ENCODE results near the gene COG3. TPM values are rescaled to one million over a fixed set of nuclear protein-coding genes. Genes with fewer than 3 reads are reported as not detected.

Gene COG3
- total and polyA plus RNA-seq, 2 experiments from 2014 or later: 17.1 to 23.9 TPM

DNA sequence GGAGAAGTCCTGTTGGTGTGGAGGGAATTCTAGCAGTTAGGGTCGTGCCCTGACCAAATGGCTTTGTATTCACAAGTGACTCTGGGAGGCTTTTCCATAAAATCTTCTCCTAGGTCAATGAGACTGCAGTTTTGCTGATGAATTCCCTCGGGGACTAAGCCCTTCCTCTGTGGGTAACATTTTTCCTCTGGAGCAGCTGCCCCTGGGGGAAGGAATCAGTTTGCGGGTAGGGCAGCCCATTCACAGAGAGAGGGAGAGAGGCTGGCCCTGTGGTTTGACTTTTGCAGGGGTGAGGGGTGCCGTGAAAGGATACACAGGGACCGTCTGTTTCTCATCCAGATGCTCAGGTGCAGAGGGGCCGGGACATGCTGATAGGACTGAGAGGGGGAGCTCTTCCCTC lies 83.5 kb downstream of the COG3 start:
- Histone ChIP-seq H3K4me2 (no peak overlapping the region), H3K27ac (ENCODE audit: low read depth) (no peak overlapping the region), H3K9me2 (ENCODE audit: insufficient read depth) (0 out of 2 replicates have a peak, but pooled peaks cover 5% of the 10 kb centered on the region), H4K20me1 (replicated peaks; ENCODE audit: insufficient read depth) (no peaks in the 10 kb centered on the region), H3K36me3 (ENCODE audit: insufficient read depth) (no peaks in the 10 kb centered on the region), H2AFZ (peak overlapping the region; percentile 28; the same call in 1 of the 2 replicates), H3K4me3 (no peak overlapping the region), H3F3A (replicated peaks; ENCODE audit: low read depth) (no peaks in the 10 kb centered on the region), H3K4me1 (ENCODE audit: insufficient read depth) (no peaks in the 10 kb centered on the region), H3K79me2 (replicated peaks; ENCODE audit: insufficient read depth) (no peaks in the 10 kb centered on the region), H3K27me3 (ENCODE audit: insufficient read depth) (no peaks in the 10 kb centered on the region)
- Mint-ChIP-seq H3K27ac (no peak overlapping the region), H3K36me3 (ENCODE audit: low read depth) (no peaks in the 10 kb centered on the region), H3K9me3 (no peaks in the 10 kb centered on the region), H3K27me3 (ENCODE audit: insufficient read depth, low read depth, poor library complexity) (peaks cover 8% of the 10 kb centered on the region), H3K4me3 (no peak overlapping the region), H3K4me1 (no peaks in the 10 kb centered on the region)
- ATAC-seq (no peak; the same call in 2 of the 3 replicates), DNase-seq (ENCODE audit: low spot score) (peak; percentile 16)
- TF ChIP-seq ZNF331 (CRISPR knock-in tag; IDR thresholded peaks at IDR 0.05; ENCODE audit: low read depth) (no peak), CREB1 (CRISPR knock-in tag; IDR thresholded peaks at IDR 0.05; ENCODE audit: low read depth) (no peak)
- TF ChIP-seq, protein P1, sequence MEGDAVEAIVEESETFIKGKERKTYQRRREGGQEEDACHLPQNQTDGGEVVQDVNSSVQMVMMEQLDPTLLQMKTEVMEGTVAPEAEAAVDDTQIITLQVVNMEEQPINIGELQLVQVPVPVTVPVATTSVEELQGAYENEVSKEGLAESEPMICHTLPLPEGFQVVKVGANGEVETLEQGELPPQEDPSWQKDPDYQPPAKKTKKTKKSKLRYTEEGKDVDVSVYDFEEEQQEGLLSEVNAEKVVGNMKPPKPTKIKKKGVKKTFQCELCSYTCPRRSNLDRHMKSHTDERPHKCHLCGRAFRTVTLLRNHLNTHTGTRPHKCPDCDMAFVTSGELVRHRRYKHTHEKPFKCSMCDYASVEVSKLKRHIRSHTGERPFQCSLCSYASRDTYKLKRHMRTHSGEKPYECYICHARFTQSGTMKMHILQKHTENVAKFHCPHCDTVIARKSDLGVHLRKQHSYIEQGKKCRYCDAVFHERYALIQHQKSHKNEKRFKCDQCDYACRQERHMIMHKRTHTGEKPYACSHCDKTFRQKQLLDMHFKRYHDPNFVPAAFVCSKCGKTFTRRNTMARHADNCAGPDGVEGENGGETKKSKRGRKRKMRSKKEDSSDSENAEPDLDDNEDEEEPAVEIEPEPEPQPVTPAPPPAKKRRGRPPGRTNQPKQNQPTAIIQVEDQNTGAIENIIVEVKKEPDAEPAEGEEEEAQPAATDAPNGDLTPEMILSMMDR (conservative IDR thresholded peaks at IDR 0.05; ENCODE audit: low read depth in 2 of 2): no peak

DNA sequence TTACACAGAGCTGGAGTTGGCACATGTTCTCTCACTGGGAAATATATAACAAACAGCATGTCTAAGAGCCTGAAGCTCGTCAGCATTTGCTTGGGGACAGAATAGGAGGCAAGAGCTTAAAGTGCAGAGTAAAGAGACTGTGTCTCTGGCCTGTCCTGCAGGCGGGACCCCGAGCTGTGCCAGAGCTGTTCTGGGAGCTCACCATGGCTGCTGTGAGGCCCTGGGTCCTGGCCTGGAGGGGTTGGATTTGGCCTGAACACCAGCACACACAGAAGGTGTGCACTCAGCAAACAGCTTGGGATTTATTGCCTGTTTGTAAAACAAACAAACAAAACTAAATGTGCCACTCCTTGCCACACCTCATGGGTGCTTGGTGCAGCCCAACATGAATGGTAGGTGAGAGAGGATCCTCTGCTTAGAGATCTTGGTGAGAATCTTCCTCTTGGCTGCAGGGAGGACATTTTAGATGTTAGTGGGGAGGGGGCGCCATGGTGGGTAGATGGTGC lies 89.9 kb downstream of the COG3 start:
- H3K9me3 Mint-ChIP-seq: no peaks in the 10 kb centered on the region
- H3K4me3 Mint-ChIP-seq: no peak overlapping the region
- no peak overlapping the region for H3K27ac Mint-ChIP-seq
- no peaks in the 10 kb centered on the region for H3K27me3 ChIP-seq (ENCODE audit: insufficient read depth)
- no peaks in the 10 kb centered on the region for H3K36me3 Mint-ChIP-seq (ENCODE audit: low read depth)
- H3K27me3 Mint-ChIP-seq (ENCODE audit: insufficient read depth, low read depth, poor library complexity): peaks cover 2% of the 10 kb centered on the region
- no peak for DNase-seq (ENCODE audit: low spot score)
- no peaks in the 10 kb centered on the region for H3K4me1 Mint-ChIP-seq
- no peaks in the 10 kb centered on the region for H3K9me2 ChIP-seq (ENCODE audit: insufficient read depth)
- H3K4me3 ChIP-seq: no peak overlapping the region
- no peaks in the 10 kb centered on the region for H4K20me1 ChIP-seq (replicated peaks; ENCODE audit: insufficient read depth)
- no peaks in the 10 kb centered on the region for H3K4me1 ChIP-seq (ENCODE audit: insufficient read depth)
- no peak overlapping the region for H3K4me2 ChIP-seq
- no peaks in the 10 kb centered on the region for H3K36me3 ChIP-seq (ENCODE audit: insufficient read depth)
- no peaks in the 10 kb centered on the region for H3K79me2 ChIP-seq (replicated peaks; ENCODE audit: insufficient read depth)
- H2AFZ ChIP-seq: no peak overlapping the region
- no peak for ATAC-seq
- no peak overlapping the region for H3K27ac ChIP-seq (ENCODE audit: low read depth)
- no peaks in the 10 kb centered on the region for H3F3A ChIP-seq (replicated peaks; ENCODE audit: low read depth)
- TF ChIP-seq, protein P2, sequence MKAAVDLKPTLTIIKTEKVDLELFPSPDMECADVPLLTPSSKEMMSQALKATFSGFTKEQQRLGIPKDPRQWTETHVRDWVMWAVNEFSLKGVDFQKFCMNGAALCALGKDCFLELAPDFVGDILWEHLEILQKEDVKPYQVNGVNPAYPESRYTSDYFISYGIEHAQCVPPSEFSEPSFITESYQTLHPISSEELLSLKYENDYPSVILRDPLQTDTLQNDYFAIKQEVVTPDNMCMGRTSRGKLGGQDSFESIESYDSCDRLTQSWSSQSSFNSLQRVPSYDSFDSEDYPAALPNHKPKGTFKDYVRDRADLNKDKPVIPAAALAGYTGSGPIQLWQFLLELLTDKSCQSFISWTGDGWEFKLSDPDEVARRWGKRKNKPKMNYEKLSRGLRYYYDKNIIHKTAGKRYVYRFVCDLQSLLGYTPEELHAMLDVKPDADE (IDR thresholded peaks at IDR 0.05): no peak
- TF ChIP-seq, protein P3, sequence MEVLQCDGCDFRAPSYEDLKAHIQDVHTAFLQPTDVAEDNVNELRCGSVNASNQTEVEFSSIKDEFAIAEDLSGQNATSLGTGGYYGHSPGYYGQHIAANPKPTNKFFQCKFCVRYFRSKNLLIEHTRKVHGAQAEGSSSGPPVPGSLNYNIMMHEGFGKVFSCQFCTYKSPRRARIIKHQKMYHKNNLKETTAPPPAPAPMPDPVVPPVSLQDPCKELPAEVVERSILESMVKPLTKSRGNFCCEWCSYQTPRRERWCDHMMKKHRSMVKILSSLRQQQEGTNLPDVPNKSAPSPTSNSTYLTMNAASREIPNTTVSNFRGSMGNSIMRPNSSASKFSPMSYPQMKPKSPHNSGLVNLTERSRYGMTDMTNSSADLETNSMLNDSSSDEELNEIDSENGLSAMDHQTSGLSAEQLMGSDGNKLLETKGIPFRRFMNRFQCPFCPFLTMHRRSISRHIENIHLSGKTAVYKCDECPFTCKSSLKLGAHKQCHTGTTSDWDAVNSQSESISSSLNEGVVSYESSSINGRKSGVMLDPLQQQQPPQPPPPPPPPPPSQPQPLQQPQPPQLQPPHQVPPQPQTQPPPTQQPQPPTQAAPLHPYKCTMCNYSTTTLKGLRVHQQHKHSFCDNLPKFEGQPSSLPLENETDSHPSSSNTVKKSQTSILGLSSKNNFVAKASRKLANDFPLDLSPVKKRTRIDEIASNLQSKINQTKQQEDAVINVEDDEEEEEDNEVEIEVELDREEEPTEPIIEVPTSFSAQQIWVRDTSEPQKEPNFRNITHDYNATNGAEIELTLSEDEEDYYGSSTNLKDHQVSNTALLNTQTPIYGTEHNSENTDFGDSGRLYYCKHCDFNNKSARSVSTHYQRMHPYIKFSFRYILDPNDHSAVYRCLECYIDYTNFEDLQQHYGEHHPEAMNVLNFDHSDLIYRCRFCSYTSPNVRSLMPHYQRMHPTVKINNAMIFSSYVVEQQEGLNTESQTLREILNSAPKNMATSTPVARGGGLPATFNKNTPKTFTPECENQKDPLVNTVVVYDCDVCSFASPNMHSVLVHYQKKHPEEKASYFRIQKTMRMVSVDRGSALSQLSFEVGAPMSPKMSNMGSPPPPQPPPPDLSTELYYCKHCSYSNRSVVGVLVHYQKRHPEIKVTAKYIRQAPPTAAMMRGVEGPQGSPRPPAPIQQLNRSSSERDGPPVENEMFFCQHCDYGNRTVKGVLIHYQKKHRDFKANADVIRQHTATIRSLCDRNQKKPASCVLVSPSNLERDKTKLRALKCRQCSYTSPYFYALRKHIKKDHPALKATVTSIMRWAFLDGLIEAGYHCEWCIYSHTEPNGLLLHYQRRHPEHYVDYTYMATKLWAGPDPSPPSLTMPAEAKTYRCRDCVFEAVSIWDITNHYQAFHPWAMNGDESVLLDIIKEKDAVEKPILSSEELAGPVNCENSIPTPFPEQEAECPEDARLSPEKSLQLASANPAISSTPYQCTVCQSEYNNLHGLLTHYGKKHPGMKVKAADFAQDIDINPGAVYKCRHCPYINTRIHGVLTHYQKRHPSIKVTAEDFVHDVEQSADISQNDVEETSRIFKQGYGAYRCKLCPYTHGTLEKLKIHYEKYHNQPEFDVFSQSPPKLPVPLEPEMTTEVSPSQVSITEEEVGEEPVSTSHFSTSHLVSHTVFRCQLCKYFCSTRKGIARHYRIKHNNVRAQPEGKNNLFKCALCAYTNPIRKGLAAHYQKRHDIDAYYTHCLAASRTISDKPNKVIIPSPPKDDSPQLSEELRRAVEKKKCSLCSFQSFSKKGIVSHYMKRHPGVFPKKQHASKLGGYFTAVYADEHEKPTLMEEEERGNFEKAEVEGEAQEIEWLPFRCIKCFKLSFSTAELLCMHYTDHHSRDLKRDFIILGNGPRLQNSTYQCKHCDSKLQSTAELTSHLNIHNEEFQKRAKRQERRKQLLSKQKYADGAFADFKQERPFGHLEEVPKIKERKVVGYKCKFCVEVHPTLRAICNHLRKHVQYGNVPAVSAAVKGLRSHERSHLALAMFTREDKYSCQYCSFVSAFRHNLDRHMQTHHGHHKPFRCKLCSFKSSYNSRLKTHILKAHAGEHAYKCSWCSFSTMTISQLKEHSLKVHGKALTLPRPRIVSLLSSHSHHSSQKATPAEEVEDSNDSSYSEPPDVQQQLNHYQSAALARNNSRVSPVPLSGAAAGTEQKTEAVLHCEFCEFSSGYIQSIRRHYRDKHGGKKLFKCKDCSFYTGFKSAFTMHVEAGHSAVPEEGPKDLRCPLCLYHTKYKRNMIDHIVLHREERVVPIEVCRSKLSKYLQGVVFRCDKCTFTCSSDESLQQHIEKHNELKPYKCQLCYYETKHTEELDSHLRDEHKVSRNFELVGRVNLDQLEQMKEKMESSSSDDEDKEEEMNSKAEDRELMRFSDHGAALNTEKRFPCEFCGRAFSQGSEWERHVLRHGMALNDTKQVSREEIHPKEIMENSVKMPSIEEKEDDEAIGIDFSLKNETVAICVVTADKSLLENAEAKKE (CRISPR knock-in tag; IDR thresholded peaks at IDR 0.05): no peak
- TF ChIP-seq, protein P1 (conservative IDR thresholded peaks at IDR 0.05; ENCODE audit: low read depth in 2 of 2): no peak
- no peak for TF ChIP-seq ZNF331 (CRISPR knock-in tag; IDR thresholded peaks at IDR 0.05; ENCODE audit: low read depth)
- TF ChIP-seq NANOG (IDR thresholded peaks at IDR 0.05; ENCODE audit: borderline replicate concordance): no peak
- no peak for TF ChIP-seq POLR2AphosphoS5 (IDR thresholded peaks at IDR 0.05; ENCODE audit: low read depth)

Measured in GM23338 (cell line).